Stimulated activated CD4-positive, alpha-beta T cell treated with anti-CD3 and anti-CD28 coated beads, Interleukin-1b, Interleukin-23, amount 100 ng/mL, for 4 hours (primary cell): ENCODE data around the gene ALDH1B1.
"Not testable (repeated sequence)": the region's sequence is repeated elsewhere in the genome, so short reads cannot be mapped to it uniquely, and the experiment has no call there.

Source experiments
- DNase-seq, 2 donors: peaks; one replicate each; pipeline ENCODE4 v3.0.0-alpha.2; 2020; ENCODE audit warnings: low read depth in 2 of 2

The ALDH1B1 gene

GRCh38 chr9:38387066-38387465 lies 5.4 kb upstream of the ALDH1B1 start:
- DNase-seq = no peak

DNA sequence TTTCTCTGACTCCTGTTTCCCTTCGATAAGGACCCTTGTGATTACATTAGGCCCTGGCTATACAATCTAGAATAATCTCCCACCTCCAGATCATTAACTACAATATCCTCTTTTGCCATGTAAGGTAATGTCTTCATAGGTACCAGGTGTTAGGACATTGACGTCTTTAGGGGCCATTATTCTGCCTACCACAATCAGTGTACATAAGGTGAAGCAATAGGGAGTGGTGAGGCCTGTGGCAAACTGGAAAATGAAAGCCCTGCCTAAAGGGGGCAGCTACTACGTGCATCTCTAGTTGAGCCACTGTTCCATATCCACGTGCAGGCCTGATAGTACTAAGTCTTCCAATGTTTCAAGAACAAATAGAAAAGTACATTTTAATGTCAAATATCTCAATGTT lies 4.8 kb upstream of the ALDH1B1 start:
- DNase-seq = no peak

DNA sequence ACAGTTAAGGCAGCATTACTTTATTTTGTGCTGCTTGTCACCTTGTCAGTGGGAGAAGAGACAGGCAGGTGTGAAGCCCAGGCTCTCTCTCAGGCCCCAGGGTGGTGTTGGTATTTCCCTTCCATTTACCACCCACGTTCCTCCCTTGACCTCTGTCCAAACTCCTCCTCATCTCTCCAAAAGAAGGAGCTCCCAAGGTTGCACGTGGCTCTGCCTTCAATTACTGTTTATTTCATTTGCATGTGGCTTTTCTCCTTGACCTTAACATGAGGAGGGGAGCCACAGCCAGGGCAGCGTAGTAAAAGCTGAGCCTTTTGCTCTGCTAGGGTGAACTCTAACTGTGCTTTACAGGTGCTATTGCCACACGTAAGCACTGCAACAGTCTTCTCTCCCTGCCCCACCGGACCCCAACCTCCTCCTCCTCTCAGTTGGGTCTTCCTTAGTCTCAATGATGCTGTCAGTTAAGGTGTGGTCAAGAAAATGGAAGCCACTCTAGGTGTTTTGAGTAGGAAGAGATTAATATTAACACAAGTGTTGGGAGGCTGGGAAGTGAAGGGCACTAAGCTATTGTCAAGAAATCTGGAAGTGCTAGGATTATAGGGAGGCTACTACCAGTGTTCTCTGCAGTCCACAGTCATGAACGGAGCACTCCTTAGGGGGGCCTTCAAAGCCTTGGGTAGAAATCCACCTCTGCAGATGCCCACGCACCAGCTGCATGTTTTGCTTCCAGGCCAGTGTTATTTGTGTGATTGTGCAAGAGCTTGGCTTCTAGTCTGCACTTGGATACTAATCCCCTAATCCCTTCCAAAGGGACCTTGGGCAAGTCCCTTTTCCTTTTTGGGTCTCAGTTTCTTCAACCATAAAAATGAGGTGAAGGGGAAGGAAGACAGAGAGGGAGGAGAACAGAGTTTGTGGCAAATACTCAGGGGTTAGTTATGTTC lies 3.9 kb upstream of the ALDH1B1 start:
- DNase-seq = no peak

GRCh38 chr9:38389313-38389712 lies 3.2 kb upstream of the ALDH1B1 start:
- DNase-seq = no peak

DNA sequence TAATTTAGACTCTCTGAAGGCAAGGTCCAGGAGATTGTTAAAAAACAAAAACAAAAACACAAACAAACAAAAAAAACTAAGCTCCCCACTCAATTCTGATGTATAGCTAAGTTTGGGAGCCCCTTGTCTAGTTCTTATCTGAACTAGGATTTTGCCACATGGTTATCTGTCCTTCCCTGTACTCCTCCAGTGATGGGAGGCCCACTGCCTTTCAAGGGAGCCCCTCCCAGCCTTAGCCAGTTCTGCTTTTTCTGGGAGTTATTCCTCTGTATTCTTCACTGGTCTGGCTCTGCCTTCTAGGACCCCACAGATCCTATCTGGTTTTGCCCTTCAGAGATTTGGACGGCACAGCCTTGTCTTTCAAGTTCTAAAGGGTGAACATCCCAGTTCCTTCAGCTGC lies 2.1 kb upstream of the ALDH1B1 start:
- no peak for DNase-seq

DNA sequence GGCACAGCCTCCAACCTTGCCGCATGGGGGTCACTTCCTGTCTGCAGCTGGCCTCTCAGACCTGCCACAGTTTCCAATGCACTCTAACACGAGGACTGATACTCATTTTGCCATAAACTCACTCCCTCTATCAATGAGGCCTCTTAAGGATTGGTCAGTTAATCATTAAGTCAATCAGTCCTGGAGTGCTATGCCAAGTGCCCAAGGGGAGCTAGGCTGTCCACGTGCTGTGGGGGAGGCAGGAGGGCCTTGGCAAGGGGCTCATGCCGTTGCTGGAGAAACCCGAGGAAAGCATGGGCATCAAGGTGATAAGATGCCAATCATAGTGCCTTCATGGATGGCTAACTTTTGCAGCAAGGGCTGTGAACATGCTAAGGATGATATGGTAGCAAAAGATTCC lies 1.7 kb upstream of the ALDH1B1 start:
- DNase-seq = no peak

DNA sequence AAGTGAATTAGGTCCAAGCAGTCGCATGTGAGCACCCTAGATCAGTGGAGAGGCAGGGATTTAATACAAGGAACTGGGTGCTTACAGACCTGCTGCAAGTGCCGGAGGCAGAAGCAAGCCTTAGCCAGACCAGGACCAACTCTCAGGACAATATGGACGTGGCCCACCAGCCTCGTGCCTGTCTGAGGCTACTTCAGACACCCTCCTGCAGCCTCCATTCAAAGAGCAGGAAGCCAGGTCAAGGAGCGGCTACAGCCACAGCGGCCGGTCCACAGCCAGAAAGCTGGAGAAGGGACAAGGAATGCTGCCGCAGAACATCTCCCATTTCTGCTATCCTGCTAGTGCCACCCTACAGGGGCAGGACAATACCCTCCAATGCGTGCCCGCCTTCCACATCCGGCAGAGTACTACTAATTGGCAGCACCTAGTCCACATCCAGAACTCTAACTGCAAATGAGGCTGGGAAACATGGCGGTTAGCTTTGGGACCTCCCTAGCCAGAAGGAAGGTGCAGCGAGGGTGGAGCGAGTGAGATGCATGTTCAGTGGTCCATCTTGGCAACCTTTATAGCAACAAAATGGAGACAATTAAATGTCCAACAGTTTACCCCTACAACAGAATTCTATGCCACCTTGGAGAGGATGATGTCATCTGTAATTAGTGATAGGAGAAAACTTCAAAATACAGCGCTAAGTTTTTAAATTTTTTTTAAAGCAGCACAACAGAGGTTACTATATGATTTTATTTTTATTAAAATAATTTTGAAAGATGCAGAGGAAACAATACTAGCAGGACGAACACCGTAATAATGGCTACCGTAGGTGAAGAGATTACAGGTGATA lies 1.0 kb upstream of the ALDH1B1 start:
- no peak for DNase-seq

DNA sequence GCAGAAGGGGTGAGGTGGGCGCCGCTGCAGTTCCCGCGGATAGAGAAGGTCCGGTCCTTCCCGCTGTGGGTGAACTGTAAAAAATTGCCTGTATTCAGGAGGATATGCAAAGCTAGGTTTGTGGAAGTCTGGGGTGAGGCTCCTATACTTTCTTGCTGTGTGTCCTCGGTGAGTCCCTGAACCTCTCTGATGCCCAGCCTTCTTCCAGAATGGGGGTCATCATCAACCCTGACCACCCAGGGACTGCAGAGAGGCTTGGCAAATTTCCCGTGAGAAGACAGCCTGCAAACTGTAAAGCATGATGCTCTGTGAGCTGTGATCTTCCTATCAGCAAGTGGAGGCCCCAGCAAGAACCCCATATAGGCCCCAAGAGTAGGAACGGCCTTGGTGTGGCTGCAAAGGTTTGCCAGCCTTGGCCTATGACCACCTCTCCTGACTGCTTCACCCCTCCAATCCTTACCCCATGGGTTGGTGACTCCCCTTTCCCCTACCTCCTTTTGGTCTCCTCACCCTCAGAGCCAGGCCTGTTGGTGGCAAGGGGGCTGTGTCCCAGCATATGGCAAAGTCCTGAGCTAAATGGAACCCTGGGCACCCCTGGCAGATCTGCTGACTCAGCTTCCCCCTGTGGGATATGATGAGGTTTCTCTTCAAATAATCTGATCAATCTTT lies 760 bp downstream of the ALDH1B1 start:
- no peak for DNase-seq

DNA sequence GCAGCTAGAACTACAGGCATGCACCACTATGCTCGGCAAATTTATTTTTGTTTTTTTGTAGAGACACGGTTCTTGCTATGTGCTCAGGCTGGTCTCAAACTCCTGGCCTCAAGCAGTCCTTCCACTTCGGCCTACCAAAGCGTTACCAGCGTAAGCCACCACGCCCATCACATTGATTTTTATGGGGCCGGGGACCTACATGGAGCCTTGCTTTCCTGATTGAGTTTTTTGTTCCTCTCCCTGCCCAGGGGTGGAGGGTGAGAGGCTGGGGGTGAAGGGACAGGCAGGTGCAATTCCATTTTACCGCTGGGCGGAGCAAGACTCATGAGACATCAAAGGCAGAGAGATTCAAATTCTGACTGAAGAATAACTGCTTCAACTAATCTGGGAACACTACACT lies 1.9 kb downstream of the ALDH1B1 start:
- DNase-seq = no peak

- no peak for DNase-seq
Measured at GRCh38 chr9:38395653-38396370, 3.3 kb downstream of the ALDH1B1 start.

DNA sequence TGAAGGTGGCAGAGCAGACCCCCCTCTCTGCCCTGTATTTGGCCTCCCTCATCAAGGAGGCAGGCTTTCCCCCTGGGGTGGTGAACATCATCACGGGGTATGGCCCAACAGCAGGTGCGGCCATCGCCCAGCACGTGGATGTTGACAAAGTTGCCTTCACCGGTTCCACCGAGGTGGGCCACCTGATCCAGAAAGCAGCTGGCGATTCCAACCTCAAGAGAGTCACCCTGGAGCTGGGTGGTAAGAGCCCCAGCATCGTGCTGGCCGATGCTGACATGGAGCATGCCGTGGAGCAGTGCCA lies 3.8 kb downstream of the ALDH1B1 start:
- DNase-seq = no peak

DNA sequence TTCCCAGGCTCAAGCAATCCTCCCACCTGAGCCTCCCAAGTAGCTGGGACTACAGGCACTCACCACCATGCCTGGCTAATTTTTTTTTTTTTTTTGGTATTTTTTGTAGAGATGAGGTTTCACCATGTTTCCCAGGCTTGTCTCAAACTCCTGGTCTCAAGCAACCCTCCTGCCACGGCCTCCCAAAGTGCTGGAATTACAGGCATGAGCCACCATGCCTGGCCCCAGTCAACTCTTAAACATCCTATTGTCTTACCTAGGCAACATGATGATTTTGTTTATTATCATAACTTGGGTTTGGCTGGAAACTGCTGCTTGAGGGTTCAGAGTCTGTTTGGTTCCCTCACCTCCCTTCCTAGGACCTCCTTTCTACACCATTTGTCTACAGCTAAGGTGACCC lies 6.7 kb downstream of the ALDH1B1 start:
- DNase-seq = not testable (repeated sequence)

DNA sequence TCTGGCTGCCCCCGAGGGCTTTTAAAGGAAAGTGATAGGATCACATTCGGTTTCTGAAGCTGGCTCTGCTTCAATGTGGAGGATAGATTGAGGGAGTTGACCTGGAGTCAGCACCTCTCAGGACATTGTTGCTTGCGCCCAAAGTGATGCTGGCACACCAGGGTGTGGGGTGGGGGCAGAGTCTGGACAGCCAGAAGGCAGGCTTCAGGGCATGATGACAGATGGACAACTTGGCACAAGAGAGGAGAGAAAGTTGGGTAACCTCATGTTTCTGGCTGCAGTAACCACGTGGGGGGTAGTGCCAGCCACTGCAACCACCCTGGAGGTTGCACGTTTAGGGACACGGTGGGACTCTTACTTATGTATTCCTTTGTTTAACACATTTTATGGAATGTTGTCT lies 9.5 kb downstream of the ALDH1B1 start:
- DNase-seq = no peak

DNA sequence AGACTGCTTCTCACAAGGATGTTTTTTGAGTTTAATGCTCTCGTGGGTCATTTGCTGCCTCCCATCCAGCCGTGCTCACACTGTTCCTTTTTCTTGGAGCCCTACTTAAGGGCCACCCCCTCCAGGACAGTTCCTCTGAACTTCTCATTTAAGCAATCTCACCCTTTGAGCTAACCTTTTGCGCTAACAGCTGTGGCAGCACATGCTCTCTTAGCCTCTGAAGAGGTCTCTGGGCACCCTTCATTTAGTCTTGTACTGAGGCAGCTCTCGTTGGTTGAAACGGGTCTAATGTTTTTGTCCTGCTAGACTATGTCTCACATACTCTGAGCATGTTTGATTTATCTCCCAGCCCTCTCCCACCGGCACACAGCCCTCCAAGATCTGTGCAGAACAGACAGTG lies 11.8 kb downstream of the ALDH1B1 start:
- DNase-seq = no peak

DNA sequence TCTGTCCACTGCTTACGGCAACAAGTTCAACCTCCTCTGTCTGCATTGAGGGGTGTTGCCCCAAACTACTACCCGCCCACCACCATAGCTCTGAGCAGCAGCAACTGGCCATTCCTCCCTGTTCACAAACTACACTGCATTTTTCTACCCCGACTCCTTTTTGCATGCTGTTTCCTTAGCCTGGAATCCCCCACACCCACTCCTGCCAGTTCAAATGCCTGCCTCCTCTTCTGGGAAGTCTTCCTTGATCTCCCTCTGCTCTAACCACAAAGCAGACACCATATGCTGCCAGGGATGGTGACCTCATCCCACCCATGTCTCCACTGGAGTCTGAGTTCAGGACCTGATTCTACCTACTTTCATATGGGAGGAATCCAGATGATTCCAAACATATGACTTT lies 13.3 kb downstream of the ALDH1B1 start:
- DNase-seq = no peak

DNA sequence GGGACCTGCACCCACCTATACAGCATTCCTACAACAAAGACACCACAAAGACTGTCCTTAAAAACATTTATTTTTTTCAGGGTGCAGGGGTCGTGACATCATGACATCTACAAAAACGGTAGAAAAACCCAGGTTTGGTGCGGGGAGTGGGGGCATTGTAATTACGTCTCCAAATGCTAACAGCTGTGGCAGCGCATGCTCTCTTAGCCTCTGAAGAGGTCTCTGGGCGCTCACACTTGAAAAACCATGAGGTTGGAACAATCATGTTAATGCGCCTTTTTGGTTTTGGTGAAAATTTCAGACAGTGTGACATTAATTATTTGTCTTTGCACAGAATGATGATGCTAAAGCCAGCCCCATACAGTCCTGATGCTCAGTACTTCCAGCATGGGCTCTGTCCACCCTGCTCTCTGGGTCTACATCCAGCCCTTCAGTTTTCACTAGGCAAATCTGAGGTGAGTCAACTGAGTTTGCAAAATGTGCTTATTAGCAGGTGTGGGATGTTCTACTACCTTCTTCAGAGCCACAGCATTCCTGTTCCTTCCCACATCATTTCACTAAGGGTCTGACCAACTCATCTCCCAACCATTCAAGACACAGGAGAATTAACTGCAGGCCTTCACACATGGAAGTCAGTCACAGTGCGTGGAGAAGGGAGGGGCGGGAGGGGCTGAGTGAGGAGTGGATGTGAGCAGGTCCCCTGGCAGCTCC lies 14.1 kb downstream of the ALDH1B1 start:
- no peak for DNase-seq

GRCh38 chr9:38408719-38409118 lies 16.2 kb downstream of the ALDH1B1 start:
- DNase-seq = no peak

DNA sequence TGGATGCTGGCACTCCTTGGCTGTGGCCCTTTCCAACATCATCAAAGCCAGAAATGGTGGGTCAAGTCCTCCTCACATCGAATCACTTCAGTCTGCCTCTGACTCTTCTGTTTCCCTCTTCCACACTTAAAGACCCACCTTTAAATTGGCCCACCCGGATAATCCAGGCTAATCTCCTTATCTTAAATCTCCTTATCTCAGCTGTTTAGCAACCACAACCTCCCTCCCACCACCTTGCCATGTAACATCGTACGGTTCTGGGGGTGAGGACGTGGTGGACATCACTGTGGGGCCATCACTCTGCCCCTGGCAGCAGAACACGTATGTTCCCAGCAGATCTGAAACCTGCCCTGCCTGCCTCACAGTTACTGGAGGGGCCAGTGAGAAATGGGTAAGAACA lies 20.2 kb downstream of the ALDH1B1 start:
- no peak for DNase-seq

DNA sequence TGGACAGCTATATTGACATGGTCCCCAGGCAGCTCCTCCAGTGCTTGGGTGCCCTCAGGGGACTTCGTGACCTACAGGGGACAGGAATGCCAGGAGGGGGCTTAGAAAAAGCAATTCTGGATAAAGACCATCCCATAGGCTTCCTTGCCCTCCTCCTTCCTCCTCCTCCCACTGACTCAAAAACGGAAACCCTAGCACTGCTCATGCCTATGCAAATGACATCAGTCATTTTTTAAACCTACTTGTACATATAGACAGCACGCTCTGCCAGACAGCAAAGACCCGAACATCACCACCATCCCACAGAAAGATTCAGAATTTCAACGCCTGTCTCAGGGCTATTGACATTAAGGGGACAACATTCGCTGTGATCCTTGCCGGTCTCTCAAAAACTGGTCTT lies 20.8 kb downstream of the ALDH1B1 start:
- DNase-seq = no peak

GRCh38 chr9:38414040-38414723 lies 21.7 kb downstream of the ALDH1B1 start:
- DNase-seq = no peak

- no peak for DNase-seq
Measured at GRCh38 chr9:38415856-38416255, 23.4 kb downstream of the ALDH1B1 start.
